ENCODE results near the gene CATSPERD. TPM values are rescaled to one million over a fixed set of nuclear protein-coding genes. Genes with fewer than 3 reads are reported as not detected.

The CATSPERD gene
- total and polyA plus RNA-seq, 9 of the 15 experiments (the other 6 are each of a cell fraction or from before 2014, with no cell fraction given) = not detected

- 0 out of 2 replicates have a peak, but pooled peaks have one; percentile 3 for TF ChIP-seq TFAP4 (CRISPR knock-in tag; IDR thresholded peaks at IDR 0.05; ENCODE audit: borderline replicate concordance)
- no peak for TF ChIP-seq SMARCB1 (IDR thresholded peaks at IDR 0.05; ENCODE audit: insufficient read length, low read depth)
- 0 out of 2 replicates have a peak, but pooled peaks have one; percentile 11 for TF ChIP-seq FOXO4 (CRISPR knock-in tag; IDR thresholded peaks at IDR 0.05)
- peak; percentile 59; the same call in 1 of the 2 replicates for TF ChIP-seq RUNX1 (IDR thresholded peaks at IDR 0.05; ENCODE audit: low read depth)
- TF ChIP-seq ZNF511 (CRISPR knock-in tag; IDR thresholded peaks at IDR 0.05) = no peak
- TF ChIP-seq ZNF316 (IDR thresholded peaks at IDR 0.05) = no peak
- TF ChIP-seq ETS1 (conservative IDR thresholded peaks at IDR 0.05; ENCODE audit: control insufficient read depth, low read depth, low read length) = no peak; the same call in 1 of the 2 replicates
- 0 out of 2 replicates have a peak, but pooled peaks have one; percentile 34 for TF ChIP-seq ZBED1 (IDR thresholded peaks at IDR 0.05)
- TF ChIP-seq PYGO2 (tag; IDR thresholded peaks at IDR 0.05) = no peak
- peak; percentile 9; the same call in 1 of the 2 replicates for TF ChIP-seq HBP1 (CRISPR knock-in tag; IDR thresholded peaks at IDR 0.05)
- TF ChIP-seq MYNN (IDR thresholded peaks at IDR 0.05) = peak; percentile 70; the same call in 1 of the 2 replicates
- no peak for TF ChIP-seq MYNN (CRISPR knock-in tag; IDR thresholded peaks at IDR 0.05)
- TF ChIP-seq ZNF518B (CRISPR knock-in tag; IDR thresholded peaks at IDR 0.05) = 0 out of 2 replicates have a peak, but pooled peaks have one; percentile 10
- peak; percentile 76; the same call in 1 of the 2 replicates for TF ChIP-seq CBX1 (IDR thresholded peaks at IDR 0.05; ENCODE audit: low read depth)
- no peak for TF ChIP-seq SLC30A9 (CRISPR knock-in tag; IDR thresholded peaks at IDR 0.05)
- TF ChIP-seq NRF1 (conservative IDR thresholded peaks at IDR 0.05 in 1 of 2, IDR thresholded peaks at IDR 0.05 in 1 of 2) = no peak
- TF ChIP-seq CBX3 (IDR thresholded peaks at IDR 0.05; ENCODE audit: borderline replicate concordance in 1 of 2, low read length in 2 of 2) = no peak
- TF ChIP-seq CREBBP (IDR thresholded peaks at IDR 0.05; ENCODE audit: low read depth, low read length) = no peak
Measured at GRCh38 chr19:5690955-5691821, 29.2 kb upstream of the CATSPERD start (continued).

Measured in K562 (cell line).